HepG2 (cell line): ENCODE data around the gene ENG. TPM values are rescaled to one million over a fixed set of nuclear protein-coding genes. Genes with fewer than 3 reads are reported as not detected.

Experiments
- ATAC-seq: fragments of 200-7000 bp; cut with Tn5 transposase; 3 replicates; pipeline ENCODE4 v1.9.1; 2020; ENCODE audit warnings: mild to moderate bottlenecking, moderate library complexity
- BruUV-seq: library from RNA; stranded (reverse); fragments of 400-500 nt; replicated peaks from 2 replicates; lab custom pipeline; 2021; lab: Mats Ljungman, UMichigan
- CTCF ChIA-PET: fragments of 300-600 bp; formaldehyde crosslinking; extraction: SDS; loops from one replicate; lab custom pipeline; 2021; ENCODE audit warnings: low total read pairs, inconsistent platforms, low intra/inter-chr PET ratio; lab: Yijun Ruan, JAX
- POLR2A ChIA-PET: fragments of 350-600 bp; sonication (Branson Sonifier 250); formaldehyde crosslinking; loops from one replicate; lab custom pipeline; 2020; ENCODE audit warnings: antibody characterized with exemption, inconsistent platforms; lab: Yijun Ruan, JAX
- DNase-seq: peaks from one replicate; pipeline ENCODE4 v3.0.0-alpha.2; 2015; ENCODE audit warnings: low spot score
- FAIRE-seq: peaks from 3 replicates; lab custom pipeline; 2011; peaks lifted over from hg19 to GRCh38; lab: Jason Lieb, UNC
- H2AFZ ChIP-seq: one replicate; pipeline ENCODE4 v1.6.1; 2011; ENCODE audit warnings: low read length, inconsistent platforms
- H3K27ac ChIP-seq: fragments of 300-600 bp; 3 replicates; pipeline ENCODE4 v1.8.0; 2011; ENCODE audit warnings: mixed run types, mild to moderate bottlenecking, mixed read lengths, low read length, inconsistent platforms; ENCODE audit not compliant: insufficient read depth; ENCODE audit errors: extremely low read length
- H3K27me3 ChIP-seq, 2 experiments: fragments of 200-600 bp in 1 of 2; 2 replicates in 1 of 2; 3 replicates in 1 of 2; pipeline versions ENCODE4 v1.6.0 to v1.8.0; 2011; ENCODE audit warnings: low read length in 2 of 2, mild to moderate bottlenecking in 2 of 2, moderate library complexity in 2 of 2, inconsistent platforms in 1 of 2; ENCODE audit not compliant: insufficient read depth in 2 of 2, control insufficient read depth in 1 of 2
- H3K36me3 ChIP-seq, 2 experiments: fragments of 200-600 bp in 1 of 2; replicated peaks in 1 of 2; 2 replicates in 1 of 2; 3 replicates in 1 of 2; pipeline versions ENCODE4 v1.5.1 to v1.8.0; 2011; ENCODE audit warnings: low read length in 2 of 2, inconsistent platforms in 1 of 2; ENCODE audit not compliant: insufficient read depth in 2 of 2, control insufficient read depth in 1 of 2
- H3K4me1 ChIP-seq: 2 replicates; pipeline ENCODE4 v1.5.1; 2012; ENCODE audit warnings: low read length, inconsistent platforms; ENCODE audit not compliant: insufficient read depth
- H3K4me2 ChIP-seq: 2 replicates; pipeline ENCODE4 v1.6.0; 2011; ENCODE audit warnings: low read depth, low read length, inconsistent platforms
- H3K4me3 ChIP-seq, 3 experiments: fragments of 200-600 bp in 1 of 3; sonication (generic), shearing (Covaris generic) in 1 of 3; replicated peaks in 1 of 3; 2 replicates each; pipeline ENCODE4 v1.5.1; 2011 to 2016; ENCODE audit warnings: low read length in 3 of 3, inconsistent platforms in 2 of 3, low read depth in 2 of 3, mild to moderate bottlenecking in 2 of 3, control low read depth in 1 of 3, mixed read lengths in 1 of 3; ENCODE audit not compliant: insufficient read depth in 1 of 3
- H3K79me2 ChIP-seq: one replicate; pipeline ENCODE4 v1.6.1; 2011; ENCODE audit warnings: low read length, inconsistent platforms; ENCODE audit not compliant: insufficient read depth
- H3K9ac ChIP-seq: 2 replicates; pipeline ENCODE4 v1.6.0; 2011; ENCODE audit warnings: mild to moderate bottlenecking, low read depth, low read length, inconsistent platforms; ENCODE audit not compliant: insufficient read depth
- H3K9me3 ChIP-seq: 2 replicates; pipeline ENCODE4 v1.5.1; 2012; ENCODE audit warnings: mild to moderate bottlenecking, low read length
- H4K20me1 ChIP-seq: 2 replicates; pipeline ENCODE4 v1.6.0; 2011; ENCODE audit warnings: inconsistent platforms, mild to moderate bottlenecking, low read length, moderate library complexity; ENCODE audit not compliant: insufficient read depth
- BHLHE40 ChIP-seq: IDR thresholded peaks from 2 replicates; pipeline ENCODE4 v1.6.1; 2011; ENCODE audit warnings: low read length, improper control_type of control experiment
- CCDC6 ChIP-seq: sonication (generic); formaldehyde crosslinking; IDR thresholded peaks from 2 replicates; pipeline ENCODE4 v1.8.1; 2022; ENCODE audit warnings: mild to moderate bottlenecking, missing genetic modification reagents, moderate library complexity
- HMG20B ChIP-seq: conservative IDR thresholded peaks from 2 replicates; pipeline ENCODE4 v1.6.1; 2016; ENCODE audit warnings: missing genetic modification reagents, missing compliant biosample characterization
- KDM6A ChIP-seq: IDR thresholded peaks from 2 replicates; pipeline ENCODE4 v1.6.1; 2016; ENCODE audit warnings: low read depth
- MAZ ChIP-seq, 2 experiments: sonication (generic) in 1 of 2; formaldehyde crosslinking in 1 of 2; IDR thresholded peaks; 2 replicates each; pipeline versions ENCODE4 v1.5.0 to v1.6.1; 2012 to 2020; ENCODE audit warnings: low read depth in 2 of 2, mild to moderate bottlenecking in 2 of 2, borderline replicate concordance in 1 of 2, improper control_type of control experiment in 1 of 2, low read length in 1 of 2, missing genetic modification reagents in 1 of 2, moderate library complexity in 1 of 2
- MLXIP ChIP-seq: sonication (generic); formaldehyde crosslinking; IDR thresholded peaks from 2 replicates; pipeline ENCODE4 v1.9.0; 2021; ENCODE audit warnings: missing genetic modification reagents, borderline replicate concordance
- RBM39 ChIP-seq: fragments of 200-400 bp; formaldehyde crosslinking; IDR thresholded peaks from one replicate; pipeline ENCODE4 v1.6.1; 2018; ENCODE audit warnings: antibody characterized with exemption, mild to moderate bottlenecking, low read depth, low read length; ENCODE audit not compliant: poor library complexity, severe bottlenecking
- RORA ChIP-seq: sonication (generic); formaldehyde crosslinking; IDR thresholded peaks from 2 replicates; pipeline ENCODE4 v1.5.0; 2020; ENCODE audit warnings: mild to moderate bottlenecking, missing genetic modification reagents, moderate library complexity
- SKI ChIP-seq: fragments of 450-650 bp; IDR thresholded peaks from one replicate; pipeline ENCODE4 v1.6.1; 2018; ENCODE audit warnings: mild to moderate bottlenecking; ENCODE audit not compliant: partially characterized antibody
- SP1 ChIP-seq, 2 experiments: fragments of 450-650 bp in 1 of 2; sonication (generic) in 1 of 2; formaldehyde crosslinking in 1 of 2; IDR thresholded peaks; 2 replicates each; pipeline versions ENCODE4 v1.4.0 to v1.6.1; 2016 to 2020; ENCODE audit warnings: missing genetic modification reagents in 1 of 2
- SP4 ChIP-seq: sonication (generic); formaldehyde crosslinking; IDR thresholded peaks from 2 replicates; pipeline ENCODE4 v1.8.1; 2023; ENCODE audit warnings: mild to moderate bottlenecking, missing genetic modification reagents
- TEAD3 ChIP-seq: optimal IDR thresholded peaks from 2 replicates; pipeline ENCODE3; 2016; ENCODE audit warnings: borderline replicate concordance
- ZBTB25 ChIP-seq: IDR thresholded peaks from 2 replicates; pipeline ENCODE4 v1.6.1; 2018; ENCODE audit warnings: missing genetic modification reagents
- ZNF564 ChIP-seq: sonication (generic); formaldehyde crosslinking; IDR thresholded peaks from 2 replicates; pipeline ENCODE4 v1.8.1; 2023; ENCODE audit warnings: mild to moderate bottlenecking, missing genetic modification reagents
- ZNF639 ChIP-seq: conservative IDR thresholded peaks from 2 replicates; pipeline ENCODE4 v1.6.1; 2018; ENCODE audit warnings: missing genetic modification reagents
- ZNF678 ChIP-seq: sonication (generic); formaldehyde crosslinking; IDR thresholded peaks from 2 replicates; pipeline ENCODE4 v1.4.0; 2020; ENCODE audit warnings: mild to moderate bottlenecking, missing genetic modification reagents
- ZNF746 ChIP-seq: sonication (generic); formaldehyde crosslinking; IDR thresholded peaks from 2 replicates; pipeline ENCODE4 v1.8.0; 2022; ENCODE audit warnings: mild to moderate bottlenecking, missing genetic modification reagents
- WGBS: methylation state at CpG from one replicate; pipeline ENCODE4 v1.1.6; 2017; ENCODE audit warnings: low lambda C conversion rate; 5-methylcytosine and 5-hydroxymethylcytosine counted together
- in situ Hi-C: cut with HindIII; loops from 2 replicates; pipeline ENCODE4 v1.10.0; 2017; ENCODE audit warnings: low pct_unique_long_range_greater_than_20kb; ENCODE audit not compliant: extremely low pct_ligation_motif_present
- intact Hi-C: fragments of 100-400 bp; cut with micrococcal nuclease; formaldehyde crosslinking; loops from one replicate; pipeline ENCODE4 v1.10.0; 2022; ENCODE audit not compliant: unreplicated experiment
- polyA plus RNA-seq, 8 experiments: library from polyadenylated mRNA; depleted of rRNA in 3 of 8; stranded (reverse) in 7 of 8; unstranded in 1 of 8; fragments of >200 nt; fragmentation: Illumina TruSeq in 4 of 8; extraction: Trizol in 4 of 8; gene quantifications; 2 replicates each; pipeline versions ENCODE4 v1.2.1 to v1.2.3, GENCODE V29; 2011 to 2016; ENCODE audit warnings: low read depth in 4 of 8, missing spikeins in 1 of 8, mixed read lengths in 1 of 8; ENCODE audit not compliant: insufficient read depth in 1 of 8
- total RNA-seq, 5 experiments: library from RNA; depleted of rRNA; stranded (reverse); fragments of >200 nt; fragmentation: Illumina TruSeq; extraction: Trizol; gene quantifications; 2 replicates each; pipeline ENCODE4 v1.2.3, GENCODE V29; 2016; ENCODE audit warnings: low read depth in 1 of 5

ENG gene
- total and polyA plus RNA-seq, 2 of the 13 experiments (the other 11 are each of a cell fraction or from before 2014, with no cell fraction given) = 0.02 to 1.1 TPM

- H4K20me1 ChIP-seq = peaks cover 21% of the 10 kb centered on the region
- H3K9me3 ChIP-seq = no peaks in the 10 kb centered on the region
- H3K79me2 ChIP-seq = peaks cover 19% of the 10 kb centered on the region
- intact Hi-C loops = loop anchor here (2.0 to 5.0 kb wide), 2 partner anchors 44 to 193 kb away; no protein-coding TSS in a partner anchor
- H3K4me1 ChIP-seq = peaks cover 28% of the 10 kb centered on the region
- peak overlapping the region; percentile 73 for H3K4me2 ChIP-seq
- DNase-seq = peak; percentile 51
- peak overlapping the region; percentile 76 to 99 (median 94); a peak in 5 of 6 replicates for H3K4me3 ChIP-seq
- CTCF ChIA-PET = interaction anchor here (1.4 to 1.8 kb wide), 3 partner anchors 50 to 282 kb away, joined by 4 to 10 read pairs (median 5); partner anchors contain the start of gene TOR2A
- peak; percentile 44 for ATAC-seq
- BruUV-seq = no TSS peak
- POLR2A ChIA-PET = interaction anchor here (0.6 to 1.7 kb wide), 9 partner anchors 13 to 131 kb away, joined by 3 to 9 read pairs (median 4); partner anchors contain the start of genes FPGS and TOR2A
- H3K27ac ChIP-seq = peak overlapping the region; percentile 46
- H3K27me3 ChIP-seq = 0 out of 5 replicates have a peak, but pooled peaks cover 1 to 13% of the 10 kb centered on the region in 2 experiments
- WGBS = 3% methylated on average over 7 of the region's 123 CpGs
- no peak for FAIRE-seq
- no peak overlapping the region for H2AFZ ChIP-seq
- H3K9ac ChIP-seq = peak overlapping the region; percentile 95
- H3K36me3 ChIP-seq = peaks cover 24 to 32% of the 10 kb centered on the region in 2 experiments
- in situ Hi-C loops = no loop called here
- TF ChIP-seq TEAD3 (peak; percentile 21), BHLHE40 (no peak), SP4 (peak; percentile 47; the same call in 1 of the 2 replicates), KDM6A (no peak), ZNF678 (CRISPR knock-in tag) (no peak), MAZ (IDR thresholded peaks at IDR 0.05; ENCODE audit: borderline replicate concordance, low read depth, low read length) (peak; percentile 75; the same call in 1 of the 2 replicates), MAZ (CRISPR knock-in tag; IDR thresholded peaks at IDR 0.05; ENCODE audit: low read depth) (no peak; the same call in 1 of the 2 replicates), ZNF746 (CRISPR knock-in tag) (peak; percentile 63; the same call in 1 of the 2 replicates), RORA (no peak), SP1 (IDR thresholded peaks at IDR 0.05) (no peak), SP1 (CRISPR knock-in tag; IDR thresholded peaks at IDR 0.05) (peak; percentile 26; the same call in 1 of the 2 replicates), ZNF564 (no peak), MLXIP (CRISPR knock-in tag) (no peak), ZBTB25 (CRISPR knock-in tag) (0 out of 2 replicates have a peak, but pooled peaks have one; percentile 36), CCDC6 (CRISPR knock-in tag) (0 out of 2 replicates have a peak, but pooled peaks have one; percentile 15), HMG20B (CRISPR knock-in tag) (no peak), RBM39 (peak; percentile 45), ZNF639 (CRISPR knock-in tag) (0 out of 2 replicates have a peak, but pooled peaks have one; percentile 7), SKI (peak; percentile 45)
Observed at GRCh38 chr9:127785023-127785932, 69.2 kb downstream of the ENG start.
